HG02840 (cell line): Measurements from ENCODE around the gene DHH.
"Not testable (repeated sequence)": the region's sequence is repeated elsewhere in the genome, so short reads cannot be mapped to it uniquely, and the experiment has no call there.

ENCODE experiments used
- ATAC-seq: cut with Tn5 transposase; IDR thresholded peaks from one replicate; pipeline ENCODE4 v1.9.1; 2021; ENCODE audit warnings: mild to moderate bottlenecking, moderate library complexity, moderate number of reproducible peaks; ENCODE audit not compliant: unreplicated experiment, low FRiP score

Gene DHH

DNA sequence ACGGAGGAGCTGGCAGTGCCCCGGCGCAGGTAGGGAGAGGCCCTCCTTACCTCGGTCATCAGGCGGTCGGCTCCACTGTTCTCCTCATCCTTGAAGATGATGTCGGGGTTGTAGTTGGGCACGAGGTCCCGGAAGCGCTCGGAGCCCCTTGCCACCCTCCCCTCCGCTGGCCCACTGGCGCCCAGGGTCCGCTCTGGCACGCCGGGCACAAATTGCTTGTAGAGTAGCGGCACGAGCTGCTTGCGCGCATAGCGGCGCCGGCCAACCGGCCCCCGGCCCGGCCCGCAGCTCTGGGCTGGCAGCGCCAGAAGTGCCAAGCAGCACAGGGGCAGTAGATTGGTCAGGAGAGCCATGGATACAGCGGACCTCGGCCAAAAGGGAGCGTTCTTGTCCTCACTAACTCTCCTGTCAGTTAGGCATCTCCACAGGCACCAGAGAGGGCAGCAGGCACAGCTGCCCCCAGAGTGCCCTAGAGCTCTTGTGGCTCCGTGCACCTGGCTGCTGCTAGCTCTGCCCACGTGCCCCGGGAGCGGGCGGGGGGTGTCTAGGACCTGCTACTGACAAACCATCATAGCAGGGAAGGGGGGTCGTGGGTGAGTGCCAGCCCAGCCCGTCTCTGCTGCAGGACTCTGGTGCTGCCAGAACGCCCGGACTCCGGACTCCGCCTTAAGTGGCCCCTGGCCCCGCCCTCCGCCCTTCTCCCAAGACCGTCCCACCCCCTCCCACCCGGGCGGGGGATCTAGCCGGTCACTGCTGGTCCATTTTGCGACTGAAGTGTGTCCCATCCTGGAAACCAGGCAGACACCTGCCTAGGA, at the start of gene DHH:
TSS of gene DHH (minus strand) at position 642 of the 815 bp plus-strand sequence. CDS start at position 353, 289 bp downstream.
- ATAC-seq = no peak

DNA sequence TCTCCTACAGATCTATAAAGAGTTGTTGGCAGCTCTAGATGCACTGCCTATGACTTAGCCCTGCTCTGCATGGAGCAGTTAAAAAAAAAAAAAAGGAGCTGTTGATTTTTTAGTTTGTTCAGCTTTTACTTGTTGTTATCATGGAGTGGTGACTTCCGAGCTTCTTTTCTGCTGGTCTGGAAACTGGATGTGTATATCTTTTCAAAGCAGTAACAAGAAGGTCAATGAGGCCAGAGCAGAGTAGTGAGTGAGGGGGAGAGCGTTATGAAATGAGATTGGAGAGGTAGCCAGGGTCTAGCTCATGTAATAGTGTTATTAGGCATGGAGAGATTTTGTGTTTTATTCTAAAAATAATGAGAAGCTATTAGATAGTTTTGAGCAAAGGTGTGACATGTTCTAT, 49.8 kb upstream of the DHH start:
- ATAC-seq = no peak

DNA sequence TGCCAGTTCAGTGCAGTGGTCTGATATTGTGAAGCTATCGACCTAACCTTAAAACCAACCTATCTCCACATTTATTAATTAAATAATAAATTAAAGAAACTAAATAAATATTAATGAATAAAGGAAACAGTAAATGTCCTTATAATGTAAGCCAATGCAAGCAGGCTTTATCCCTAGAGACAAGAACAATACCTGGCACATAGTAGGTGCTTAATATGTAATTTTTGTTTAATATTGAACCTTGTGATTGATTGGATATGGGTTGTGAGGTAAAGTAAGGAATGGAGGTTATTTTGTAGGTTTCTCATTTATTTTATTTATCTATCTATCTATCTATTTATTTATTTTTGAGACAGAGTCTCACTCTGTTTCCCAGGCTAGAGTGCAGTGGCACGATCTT, 44.4 kb upstream of the DHH start:
- no peak for ATAC-seq

DNA sequence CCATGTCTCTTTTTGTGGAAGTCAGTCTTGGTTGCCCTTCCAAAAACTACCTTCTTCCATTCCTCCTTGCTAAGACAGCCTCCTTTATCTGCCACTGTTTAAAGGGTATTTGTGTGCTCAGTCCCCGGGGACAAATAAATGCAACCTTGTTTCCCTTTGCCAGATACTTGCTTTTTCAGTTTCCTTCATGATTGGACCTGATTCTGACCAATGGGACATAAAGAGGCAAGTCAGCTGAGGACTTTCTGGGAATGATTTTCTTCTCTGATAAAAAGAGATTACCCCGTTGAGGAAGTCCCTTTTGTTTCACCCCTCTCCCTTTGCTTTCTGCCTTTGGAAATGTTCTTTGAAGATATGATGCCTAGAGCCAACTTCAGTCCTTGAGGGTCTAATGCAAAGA, 44.0 kb upstream of the DHH start:
- ATAC-seq = no peak

DNA sequence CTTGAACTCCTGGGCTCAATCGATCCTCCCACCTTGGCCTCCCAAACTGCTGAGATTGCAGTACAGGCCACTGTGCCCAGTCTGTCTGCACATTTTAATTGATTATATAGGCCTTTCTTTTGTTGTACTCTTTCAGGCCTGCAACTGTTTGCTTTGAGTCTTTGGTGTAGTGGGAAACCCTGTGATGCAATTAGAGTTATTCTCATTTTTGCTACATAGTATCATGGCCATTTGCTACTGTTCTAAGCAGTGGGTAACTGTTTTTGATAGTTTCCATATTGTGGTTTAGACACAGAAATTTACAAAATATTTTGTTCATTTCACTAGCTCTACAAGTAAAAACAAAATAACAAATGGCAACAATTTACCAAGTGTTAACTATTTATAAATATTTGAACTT, 42.9 kb upstream of the DHH start:
- ATAC-seq = no peak

DNA sequence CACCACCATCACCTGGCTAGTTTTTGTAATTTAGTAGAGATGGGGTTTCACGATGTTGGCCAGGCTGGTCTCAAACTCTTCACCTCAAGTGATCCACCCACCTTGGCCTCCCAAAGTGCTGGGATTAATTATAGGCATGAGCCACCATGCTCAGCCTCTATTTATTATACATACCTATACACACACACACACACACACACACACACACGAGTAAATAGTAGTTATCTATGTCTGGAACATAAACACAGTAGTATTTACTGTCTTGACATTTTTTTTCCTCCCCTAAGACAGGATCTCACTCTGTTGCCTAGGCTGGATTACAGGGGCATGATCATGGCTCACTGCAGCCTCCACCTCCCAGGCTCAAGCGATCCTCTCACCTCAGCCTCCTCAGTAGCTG, 42.4 kb upstream of the DHH start:
- ATAC-seq = not testable (repeated sequence)

DNA sequence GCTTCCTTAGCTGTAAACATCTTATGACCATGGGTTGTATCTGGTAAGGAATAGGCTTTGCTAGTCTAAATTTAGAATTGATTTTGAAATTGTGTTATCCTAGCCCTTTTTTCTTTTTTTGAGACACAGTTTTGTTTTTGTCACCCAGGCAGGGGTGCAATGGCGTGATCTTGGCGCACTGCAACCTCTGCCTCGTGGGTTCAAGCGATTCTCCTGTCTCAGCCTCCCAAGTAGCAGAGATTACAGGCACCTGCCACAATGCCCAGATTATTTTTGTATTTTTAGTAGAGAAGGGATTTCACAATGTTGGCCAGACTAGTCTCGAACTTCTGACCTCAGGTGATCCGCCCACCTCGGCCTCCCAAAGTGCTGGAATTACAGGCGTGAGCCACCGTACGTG, 39.0 kb upstream of the DHH start:
- no peak for ATAC-seq

DNA sequence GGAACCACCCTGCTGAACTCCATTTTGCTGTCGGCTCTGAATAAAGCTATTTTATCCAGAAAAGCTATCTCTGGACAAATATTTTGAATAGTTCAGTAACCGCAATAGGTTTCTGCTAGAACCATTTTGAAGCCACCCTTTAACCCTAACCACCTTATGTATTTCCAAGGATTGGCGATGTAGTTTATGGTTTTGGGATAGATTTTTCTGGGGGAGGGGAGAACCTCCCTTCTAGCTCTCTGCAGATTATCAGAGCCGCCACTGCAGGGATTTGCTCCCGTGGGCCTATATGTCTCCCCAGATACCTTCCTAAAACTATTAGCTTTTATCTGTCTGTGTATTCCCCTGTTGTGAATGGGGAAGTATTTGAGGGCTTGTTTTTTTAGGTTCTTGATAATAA, 38.4 kb upstream of the DHH start:
- no peak for ATAC-seq

DNA sequence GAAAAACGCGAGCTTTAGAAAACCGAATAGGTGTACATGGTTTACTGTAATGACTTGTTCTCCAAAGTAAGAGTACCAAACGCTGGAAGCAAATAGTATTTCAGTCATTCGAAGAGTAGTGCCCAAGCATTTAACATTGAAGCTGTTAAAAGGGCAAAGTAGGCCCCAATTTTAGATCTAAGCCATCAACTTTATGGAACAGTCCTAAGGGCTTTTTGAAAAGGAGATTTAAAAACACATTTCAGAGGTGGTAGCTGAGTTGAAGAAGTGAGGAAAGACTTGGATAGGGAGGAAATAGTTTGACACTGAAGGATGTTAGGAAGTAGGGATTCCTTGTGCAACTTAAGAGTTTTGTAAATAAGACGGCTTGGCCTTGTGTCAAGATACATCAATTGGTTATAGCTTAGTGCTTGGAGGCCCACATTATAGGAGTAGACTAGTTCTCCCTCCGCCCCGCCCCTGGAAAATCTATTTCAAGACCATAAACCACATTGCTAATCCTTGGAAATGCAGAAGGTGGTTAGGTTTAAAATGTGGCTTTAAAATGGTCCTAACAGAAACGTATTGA, 37.4 kb upstream of the DHH start:
- no peak for ATAC-seq

DNA sequence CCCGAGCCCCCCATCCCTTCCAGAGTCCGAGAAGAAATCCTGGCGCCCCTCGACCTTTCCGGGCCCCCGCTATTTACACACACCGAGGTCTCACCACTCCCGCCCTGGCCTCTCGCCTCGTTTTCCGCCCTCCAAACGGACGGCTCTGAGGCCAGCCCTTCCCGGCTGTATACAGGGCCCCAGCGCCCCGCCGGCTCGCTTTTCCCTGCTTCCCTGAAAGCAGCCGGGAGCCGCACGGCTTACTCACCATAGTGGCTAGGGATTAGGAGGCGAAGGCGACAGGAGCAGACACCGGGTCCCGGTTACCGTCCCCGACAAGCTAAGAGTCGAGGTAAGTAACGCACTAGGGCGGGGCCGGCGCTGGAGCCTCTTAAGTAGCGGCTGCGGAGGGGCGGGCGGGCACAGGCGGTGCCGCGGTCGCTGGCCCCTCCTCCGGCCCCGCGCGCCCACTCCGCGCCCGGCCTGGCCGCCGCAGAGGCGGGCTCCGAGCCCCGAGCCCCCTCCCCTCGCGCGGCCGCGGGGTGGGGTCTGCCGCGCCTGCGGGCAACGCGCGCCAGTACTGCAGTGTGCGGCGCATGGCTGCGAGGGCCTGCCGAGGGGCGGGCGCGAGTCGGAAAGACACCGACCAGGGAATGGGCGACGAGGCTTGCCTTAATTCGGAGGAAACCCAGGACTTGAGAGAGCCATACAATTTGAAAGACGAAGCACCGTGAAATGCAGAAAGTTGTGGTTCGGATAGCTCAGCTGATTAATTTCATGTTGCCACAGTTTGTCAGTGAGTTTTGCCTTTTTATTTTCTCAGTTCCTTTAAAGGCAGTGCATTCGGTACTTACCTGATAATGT, 36.7 kb upstream of the DHH start, which contains the start of gene TUBA1B:
TSS of gene TUBA1B (minus strand) at position 345 of the 843 bp plus-strand sequence. CDS start at position 250, 95 bp downstream.
- ATAC-seq = peak; percentile 59

DNA sequence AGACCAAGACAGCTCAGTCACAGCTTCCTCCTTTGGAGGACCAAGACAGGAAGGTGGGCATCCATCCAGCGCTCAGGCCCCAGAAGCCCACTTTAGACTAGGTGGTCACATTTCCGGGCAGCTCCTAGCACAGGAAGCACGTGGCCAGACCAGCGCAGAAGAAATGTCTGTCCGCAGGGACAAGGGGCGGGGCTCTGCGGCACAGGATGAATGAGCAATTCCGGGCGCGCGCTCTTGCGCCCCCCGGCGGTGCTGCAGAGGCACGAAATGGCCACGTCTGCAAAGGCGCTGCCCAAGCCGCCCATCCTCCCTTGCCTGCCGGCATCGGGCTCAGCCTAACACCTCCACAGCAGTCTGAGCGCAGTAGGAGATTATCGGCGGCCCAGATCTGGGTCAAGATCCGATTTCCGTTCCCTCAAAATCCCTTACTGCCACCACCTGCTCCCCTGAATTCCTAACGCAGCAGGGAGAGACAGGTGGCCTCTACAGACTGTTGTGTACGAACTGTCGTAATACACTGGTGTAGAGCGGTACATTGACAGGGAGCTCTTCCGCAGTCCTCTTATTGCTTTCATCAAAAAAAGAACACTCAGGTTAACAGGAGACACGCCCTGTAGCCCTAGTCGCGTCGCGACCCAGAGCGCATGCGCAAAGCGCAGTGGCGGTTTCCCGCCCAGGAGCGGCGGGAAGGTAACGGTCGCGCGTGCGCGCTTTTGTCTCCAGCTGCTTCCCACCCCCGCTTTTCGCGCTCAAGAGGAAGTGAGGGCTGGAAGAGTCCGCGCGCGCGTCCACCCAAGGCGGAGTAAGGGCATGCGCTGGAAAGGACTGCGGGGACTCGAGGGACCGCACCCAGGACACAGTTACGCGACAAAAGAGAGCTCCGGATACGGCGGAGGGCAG, 35.8 kb upstream of the DHH start:
- ATAC-seq = peak; percentile 61

DNA sequence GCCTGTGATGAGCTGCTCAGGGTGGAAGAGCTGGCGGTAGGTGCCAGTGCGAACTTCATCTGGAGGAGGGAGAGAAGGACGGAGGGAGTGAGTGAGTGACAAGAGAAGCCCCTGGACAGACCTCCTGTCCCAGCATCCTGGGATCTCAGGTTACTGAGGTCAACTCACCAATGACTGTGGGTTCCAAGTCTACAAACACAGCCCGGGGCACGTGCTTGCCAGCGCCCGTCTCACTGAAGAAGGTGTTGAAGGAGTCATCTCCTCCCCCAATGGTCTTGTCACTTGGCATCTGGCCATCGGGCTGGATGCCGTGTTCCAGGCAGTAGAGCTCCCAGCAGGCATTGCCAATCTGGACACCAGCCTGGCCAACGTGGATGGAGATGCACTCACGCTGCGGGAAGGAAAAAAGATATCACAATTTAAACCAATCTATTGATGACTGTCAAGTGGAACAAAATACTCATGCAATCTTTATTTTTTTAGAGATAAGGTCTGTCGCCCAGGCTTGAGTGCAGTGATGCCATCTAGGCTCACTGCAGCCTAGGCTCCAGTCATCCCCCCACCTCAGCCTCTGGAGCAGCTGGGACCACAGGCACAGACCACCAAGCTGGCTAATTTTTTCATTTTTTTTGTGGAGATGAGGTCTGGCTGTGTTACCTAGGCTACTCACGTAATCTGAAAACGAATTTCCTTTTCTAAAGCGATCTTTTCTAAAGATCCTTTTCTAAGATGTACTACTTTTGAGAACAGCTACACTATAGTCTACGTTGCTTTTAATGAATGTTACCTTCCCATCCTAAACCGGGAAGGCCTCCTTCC, 34.9 kb upstream of the DHH start:
- no peak for ATAC-seq

DNA sequence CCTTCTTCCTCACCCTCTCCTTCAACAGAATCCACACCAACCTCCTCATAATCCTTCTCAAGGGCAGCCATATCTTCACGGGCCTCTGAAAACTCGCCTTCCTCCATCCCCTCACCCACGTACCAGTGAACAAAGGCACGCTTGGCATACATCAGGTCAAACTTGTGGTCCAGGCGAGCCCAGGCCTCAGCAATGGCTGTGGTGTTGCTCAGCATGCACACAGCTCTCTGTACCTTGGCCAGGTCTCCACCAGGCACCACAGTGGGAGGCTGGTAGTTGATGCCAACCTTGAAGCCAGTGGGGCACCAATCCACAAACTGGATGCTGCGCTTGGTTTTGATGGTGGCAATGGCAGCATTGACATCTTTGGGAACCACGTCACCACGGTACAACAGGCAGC, 33.4 kb upstream of the DHH start:
- ATAC-seq = not testable (repeated sequence)

DNA sequence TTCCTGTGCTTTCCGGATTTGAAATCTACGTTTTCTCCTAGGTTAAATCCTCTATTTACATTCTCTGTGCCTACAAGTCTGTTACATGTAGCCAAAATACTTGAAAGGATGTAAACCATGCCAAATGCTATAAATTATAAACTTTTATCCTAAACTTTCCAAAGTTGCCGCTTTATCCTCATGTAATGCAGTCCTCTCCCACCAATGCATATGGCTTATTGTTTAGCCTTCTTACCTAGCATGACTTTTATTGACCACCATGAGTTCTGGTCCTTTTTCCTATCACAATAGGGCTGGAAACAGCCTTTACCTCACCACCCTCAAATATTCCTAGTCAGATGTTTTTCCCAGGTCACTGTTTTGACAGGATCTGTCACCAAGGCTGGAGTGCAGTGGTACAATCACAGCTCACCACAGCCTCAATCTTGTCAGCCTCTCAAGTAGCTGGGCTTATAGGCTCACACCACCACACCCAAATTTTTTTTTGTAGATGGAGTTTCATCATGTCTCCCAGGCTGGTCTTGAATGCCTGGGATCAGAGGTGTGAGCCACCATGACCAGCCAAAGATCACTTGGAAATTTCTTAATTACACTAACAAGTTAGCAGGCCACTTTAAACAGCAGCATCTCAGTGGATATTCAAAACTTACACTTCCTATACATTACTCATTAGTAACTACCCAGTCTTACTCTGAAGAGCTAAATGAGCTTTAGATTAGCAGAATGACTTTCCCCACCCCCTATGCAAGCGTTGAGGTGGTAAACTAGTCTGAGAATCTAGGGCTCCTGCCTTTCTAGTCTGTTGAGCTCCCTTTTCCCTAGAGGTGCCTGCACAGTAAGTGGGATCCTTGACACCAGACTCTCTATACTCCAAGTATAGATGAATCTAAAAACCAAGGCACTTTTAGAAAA, 32.5 kb upstream of the DHH start:
- no peak for ATAC-seq

DNA sequence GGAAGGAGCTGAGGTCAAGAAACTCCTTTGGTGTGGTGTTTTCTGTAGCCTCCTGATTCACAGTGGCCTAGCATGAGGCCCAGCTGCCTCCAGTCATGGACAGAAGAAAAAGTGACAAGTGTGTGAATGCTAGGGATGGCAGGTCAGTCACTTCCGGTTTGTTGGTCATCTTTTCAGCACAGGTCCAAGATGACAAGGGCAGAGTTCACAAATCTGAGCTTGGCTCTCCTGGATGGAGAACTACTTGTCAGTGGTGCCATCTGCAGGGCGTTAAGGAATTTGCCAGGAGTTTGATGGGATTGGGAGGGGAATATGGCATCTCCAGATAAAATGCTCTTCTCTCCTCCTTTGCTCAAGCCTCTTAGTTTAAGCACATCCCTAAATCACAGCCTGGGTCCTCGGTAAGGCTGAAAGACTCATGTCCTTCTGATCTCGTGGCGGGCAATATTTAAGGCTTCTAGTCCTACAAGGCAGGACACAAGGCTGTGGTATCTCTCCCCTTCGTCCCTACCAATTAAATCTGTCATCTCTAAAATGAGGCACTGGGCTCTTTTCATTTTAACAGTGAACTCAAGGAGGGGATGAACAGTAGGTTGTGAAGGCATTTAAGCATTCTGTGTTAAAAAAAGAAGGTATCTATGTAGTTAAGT, 26.6 kb upstream of the DHH start:
- ATAC-seq = no peak

DNA sequence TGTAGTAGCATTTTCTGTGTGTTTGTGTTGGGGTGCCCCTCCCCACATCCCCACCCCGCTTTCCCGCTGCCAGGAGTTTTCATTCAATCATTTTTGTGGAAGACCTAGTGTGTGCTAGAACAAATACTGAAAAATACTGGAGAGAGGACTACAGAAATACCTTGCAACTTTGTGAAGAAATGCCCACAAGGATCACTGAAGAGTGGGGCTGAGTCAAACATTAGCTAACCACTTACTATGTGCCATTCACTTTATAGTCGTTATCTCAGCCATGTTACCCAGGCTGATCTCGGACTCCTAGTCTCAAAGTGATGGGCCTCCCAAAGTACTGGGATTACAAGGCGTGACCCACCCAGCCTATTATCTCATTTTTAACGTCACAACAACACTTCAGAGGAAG, 16.6 kb upstream of the DHH start:
- no peak for ATAC-seq

DNA sequence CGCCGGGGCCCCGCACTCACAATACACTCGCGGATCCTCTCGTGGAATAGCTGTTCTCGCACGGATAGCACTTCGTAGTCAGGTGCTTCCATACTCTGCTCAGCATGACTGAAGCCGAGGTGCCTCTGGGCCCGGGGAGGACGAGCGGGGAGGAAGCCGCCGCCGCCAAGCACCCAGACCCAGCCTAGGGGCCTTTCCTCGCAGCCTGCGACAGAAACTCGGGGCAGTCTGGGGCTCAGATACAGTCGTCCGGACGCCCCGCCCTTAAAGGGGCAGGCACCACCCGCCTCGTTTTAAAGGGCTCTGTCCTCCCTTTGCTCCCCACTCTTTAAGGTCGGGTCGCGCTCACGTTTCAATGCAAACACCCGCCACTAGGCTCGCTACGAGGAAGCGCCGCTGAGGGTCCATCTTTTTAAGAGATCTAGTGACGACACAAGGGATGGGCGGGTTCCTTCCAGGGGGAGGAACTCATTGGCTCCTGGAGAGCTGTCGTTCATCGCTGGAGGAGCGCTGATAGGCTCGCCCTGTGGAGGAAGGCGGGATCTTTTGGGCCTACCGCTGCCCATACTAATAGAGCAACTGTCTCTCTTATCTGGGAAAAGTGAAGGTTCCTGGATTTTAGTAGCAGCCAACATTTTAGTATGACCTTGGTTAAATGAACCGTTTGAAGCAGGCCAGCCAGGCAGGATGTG, 16.0 kb upstream of the DHH start, which contains the start of gene LMBR1L:
TSS of gene LMBR1L (minus strand) at position 384 of the 692 bp plus-strand sequence. CDS start at position 92, 292 bp downstream.
- peak; percentile 98 for ATAC-seq
